ENCODE measurements around the gene ADGRG3.

DNA sequence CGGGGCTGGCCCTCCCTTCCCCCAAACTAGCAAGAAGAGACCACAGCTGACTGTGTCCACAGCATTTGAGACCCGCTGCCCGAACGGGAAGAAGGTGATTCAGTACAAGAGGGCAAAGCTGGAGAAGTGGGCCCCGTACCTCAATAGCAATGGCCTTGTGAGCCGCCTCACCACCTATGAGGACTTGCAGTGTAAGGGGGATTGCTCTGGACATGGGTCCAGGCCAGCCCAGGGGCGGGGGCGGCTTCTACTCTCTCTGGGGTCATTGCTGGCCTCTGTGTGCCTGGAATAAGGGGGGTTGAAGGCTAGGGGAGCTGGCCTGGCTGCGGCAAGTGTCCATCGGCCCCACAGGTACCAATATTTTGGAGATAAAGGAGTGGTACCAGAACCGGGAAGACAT lies 54.5 kb downstream of the ADGRG3 start:
- TF ChIP-seq, protein P1, sequence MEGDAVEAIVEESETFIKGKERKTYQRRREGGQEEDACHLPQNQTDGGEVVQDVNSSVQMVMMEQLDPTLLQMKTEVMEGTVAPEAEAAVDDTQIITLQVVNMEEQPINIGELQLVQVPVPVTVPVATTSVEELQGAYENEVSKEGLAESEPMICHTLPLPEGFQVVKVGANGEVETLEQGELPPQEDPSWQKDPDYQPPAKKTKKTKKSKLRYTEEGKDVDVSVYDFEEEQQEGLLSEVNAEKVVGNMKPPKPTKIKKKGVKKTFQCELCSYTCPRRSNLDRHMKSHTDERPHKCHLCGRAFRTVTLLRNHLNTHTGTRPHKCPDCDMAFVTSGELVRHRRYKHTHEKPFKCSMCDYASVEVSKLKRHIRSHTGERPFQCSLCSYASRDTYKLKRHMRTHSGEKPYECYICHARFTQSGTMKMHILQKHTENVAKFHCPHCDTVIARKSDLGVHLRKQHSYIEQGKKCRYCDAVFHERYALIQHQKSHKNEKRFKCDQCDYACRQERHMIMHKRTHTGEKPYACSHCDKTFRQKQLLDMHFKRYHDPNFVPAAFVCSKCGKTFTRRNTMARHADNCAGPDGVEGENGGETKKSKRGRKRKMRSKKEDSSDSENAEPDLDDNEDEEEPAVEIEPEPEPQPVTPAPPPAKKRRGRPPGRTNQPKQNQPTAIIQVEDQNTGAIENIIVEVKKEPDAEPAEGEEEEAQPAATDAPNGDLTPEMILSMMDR (IDR thresholded peaks at IDR 0.05) = no peak
- no peak for TF ChIP-seq ZFX (IDR thresholded peaks at IDR 0.05; ENCODE audit: borderline replicate concordance)
